GM18951 (cell line): ENCODE data around the gene CAPN9.
"Not testable (repeated sequence)": the region's sequence is repeated elsewhere in the genome, so short reads cannot be mapped to it uniquely, and the experiment has no call there.

Experiments used
- POLR2A ChIP-seq: IDR thresholded peaks from 4 replicates; pipeline ENCODE4 v1.6.1; 2011; ENCODE audit warnings: mild to moderate bottlenecking; ENCODE audit not compliant: insufficient read length, insufficient read depth; ENCODE audit errors: extremely low read depth
- in situ Hi-C: fragments of 300-500 bp; cut with MboI; formaldehyde crosslinking; loops from one replicate; pipeline ENCODE4 v1.12.0; 2022; ENCODE audit warnings: low sequenced_read_pairs, mixed read lengths, inconsistent platforms; ENCODE audit not compliant: unreplicated experiment

CAPN9 gene, protein sequence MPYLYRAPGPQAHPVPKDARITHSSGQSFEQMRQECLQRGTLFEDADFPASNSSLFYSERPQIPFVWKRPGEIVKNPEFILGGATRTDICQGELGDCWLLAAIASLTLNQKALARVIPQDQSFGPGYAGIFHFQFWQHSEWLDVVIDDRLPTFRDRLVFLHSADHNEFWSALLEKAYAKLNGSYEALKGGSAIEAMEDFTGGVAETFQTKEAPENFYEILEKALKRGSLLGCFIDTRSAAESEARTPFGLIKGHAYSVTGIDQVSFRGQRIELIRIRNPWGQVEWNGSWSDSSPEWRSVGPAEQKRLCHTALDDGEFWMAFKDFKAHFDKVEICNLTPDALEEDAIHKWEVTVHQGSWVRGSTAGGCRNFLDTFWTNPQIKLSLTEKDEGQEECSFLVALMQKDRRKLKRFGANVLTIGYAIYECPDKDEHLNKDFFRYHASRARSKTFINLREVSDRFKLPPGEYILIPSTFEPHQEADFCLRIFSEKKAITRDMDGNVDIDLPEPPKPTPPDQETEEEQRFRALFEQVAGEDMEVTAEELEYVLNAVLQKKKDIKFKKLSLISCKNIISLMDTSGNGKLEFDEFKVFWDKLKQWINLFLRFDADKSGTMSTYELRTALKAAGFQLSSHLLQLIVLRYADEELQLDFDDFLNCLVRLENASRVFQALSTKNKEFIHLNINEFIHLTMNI

DNA sequence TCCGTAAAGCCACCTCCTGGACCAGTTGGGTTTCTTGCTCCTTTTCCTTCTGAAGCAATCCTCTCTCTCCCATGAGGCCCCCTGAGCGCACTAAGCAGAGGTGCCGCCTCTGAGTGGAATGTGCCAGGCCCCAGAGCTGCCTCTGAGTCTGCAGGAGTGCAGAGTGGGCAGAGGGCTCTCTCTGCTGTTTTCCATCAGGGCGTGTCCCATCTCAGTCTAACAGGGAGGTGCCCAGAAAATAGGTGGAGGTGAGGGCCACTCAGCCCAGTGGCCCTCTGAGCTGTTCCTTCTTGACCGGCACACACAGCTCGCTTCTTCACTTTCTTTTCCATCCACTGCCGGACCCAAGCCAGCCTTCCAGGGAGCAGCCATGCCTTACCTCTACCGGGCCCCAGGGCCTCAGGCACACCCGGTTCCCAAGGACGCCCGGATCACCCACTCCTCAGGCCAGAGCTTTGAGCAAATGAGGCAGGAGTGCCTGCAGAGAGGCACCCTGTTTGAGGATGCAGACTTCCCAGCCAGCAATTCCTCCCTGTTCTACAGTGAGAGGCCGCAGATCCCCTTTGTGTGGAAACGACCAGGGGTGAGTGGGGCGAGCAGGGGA is at the start of gene CAPN9:
TSS of gene CAPN9 (plus strand) at position 262 of the 604 bp plus-strand sequence. CDS start at position 371, 109 bp downstream.
- in situ Hi-C loops = no loop called here
- TF ChIP-seq POLR2A = no peak

DNA sequence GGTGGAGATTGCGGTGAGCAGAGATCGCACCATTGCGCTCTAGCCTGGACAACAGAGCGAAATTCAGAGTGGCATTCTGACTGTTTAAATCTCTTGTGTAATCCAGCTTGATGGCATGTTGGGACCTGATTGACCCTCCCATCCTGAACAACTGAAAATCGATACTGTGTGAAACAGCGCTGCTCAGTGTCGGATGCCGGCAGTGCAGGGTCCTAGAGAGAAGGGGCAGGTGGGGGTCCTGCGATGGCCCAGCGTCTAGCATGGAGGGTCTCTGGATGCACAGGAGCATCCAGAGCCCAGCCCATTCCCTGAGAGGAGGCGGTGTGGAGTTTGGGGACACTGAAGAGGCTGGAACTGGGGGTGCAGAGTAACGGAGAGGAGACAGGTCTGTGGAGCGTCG is 49.1 kb upstream of the CAPN9 start:
- in situ Hi-C loops = no loop called here
- TF ChIP-seq POLR2A = no peak

DNA sequence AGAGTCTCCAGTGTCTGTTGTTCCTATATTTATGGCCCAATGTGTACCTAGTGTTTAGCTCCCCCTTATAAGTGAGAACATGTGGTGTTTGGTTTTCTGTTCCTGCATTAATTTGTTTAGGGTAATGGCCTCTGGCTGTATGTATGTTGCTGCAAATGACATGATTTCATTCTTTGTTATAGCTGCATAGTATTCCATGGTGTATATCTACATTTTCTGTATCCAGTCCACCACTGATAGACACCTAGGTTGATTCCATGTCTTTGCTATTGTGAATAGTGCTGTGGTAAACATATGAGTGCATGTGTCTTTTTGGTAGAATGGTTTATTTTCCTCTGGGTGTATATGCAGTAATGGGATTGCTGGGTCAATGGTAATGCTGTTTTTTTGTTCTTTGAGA is 48.2 kb upstream of the CAPN9 start:
- in situ Hi-C loops = not testable (repeated sequence)

DNA sequence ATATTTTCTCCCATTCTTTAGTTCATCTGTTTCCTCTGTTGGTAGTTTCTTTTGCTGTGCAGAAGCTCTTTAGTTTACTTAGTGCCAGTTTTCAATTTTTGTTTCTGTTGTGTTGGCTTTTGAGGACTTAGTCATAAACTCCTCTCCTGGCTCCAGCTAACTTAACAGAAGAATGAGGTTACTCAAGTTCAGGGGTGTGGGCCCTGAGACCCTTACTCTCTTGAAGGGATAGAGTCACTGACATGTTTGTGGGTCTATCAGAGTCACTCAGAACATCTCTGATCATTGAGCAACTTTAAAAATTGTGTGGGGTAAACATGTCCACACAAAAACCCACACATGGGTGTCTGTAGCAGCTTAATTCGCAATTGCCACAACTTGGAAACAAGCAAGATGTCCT is 47.5 kb upstream of the CAPN9 start:
- TF ChIP-seq POLR2A = no peak
- in situ Hi-C loops = no loop called here

DNA sequence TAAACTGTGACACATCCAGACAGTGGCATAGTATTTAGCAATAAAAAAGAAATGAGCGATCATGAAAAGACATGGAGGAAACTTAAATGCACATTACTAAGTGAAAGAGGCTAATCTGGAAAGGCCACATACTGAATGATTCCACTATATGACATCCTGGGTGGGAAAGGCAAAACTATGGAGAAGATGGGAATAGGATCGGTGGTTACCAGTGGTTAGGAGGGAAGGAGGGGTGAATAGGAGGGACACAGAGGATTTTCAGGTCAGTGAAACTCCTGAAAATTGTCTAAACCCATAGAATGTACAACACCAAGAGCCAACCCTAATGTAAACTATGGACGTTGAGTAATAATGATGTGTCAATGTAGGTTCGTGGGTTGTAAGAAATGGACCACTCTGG is 47.1 kb upstream of the CAPN9 start:
- TF ChIP-seq POLR2A = no peak
- in situ Hi-C loops = no loop called here

DNA sequence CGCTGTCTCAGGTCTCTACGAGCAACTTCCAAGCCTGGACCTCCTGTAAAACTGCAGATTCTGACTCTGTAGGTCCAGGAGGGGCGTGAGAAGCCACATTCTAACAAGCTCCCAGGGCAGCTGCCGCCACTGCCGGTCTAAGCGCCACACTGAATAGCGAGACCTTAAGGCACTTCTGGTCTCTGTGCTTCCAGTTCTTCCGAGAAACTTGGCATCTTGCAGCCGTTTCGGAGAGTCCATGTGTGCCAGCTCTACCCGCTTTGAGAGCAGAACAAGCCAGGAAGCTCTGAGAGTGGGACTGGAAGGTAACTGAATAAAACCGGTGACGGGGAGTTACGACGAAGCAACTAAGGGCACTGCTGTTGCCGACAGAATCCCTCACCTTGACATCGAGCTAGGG is 45.8 kb upstream of the CAPN9 start:
- in situ Hi-C loops = no loop called here
- no peak for TF ChIP-seq POLR2A

DNA sequence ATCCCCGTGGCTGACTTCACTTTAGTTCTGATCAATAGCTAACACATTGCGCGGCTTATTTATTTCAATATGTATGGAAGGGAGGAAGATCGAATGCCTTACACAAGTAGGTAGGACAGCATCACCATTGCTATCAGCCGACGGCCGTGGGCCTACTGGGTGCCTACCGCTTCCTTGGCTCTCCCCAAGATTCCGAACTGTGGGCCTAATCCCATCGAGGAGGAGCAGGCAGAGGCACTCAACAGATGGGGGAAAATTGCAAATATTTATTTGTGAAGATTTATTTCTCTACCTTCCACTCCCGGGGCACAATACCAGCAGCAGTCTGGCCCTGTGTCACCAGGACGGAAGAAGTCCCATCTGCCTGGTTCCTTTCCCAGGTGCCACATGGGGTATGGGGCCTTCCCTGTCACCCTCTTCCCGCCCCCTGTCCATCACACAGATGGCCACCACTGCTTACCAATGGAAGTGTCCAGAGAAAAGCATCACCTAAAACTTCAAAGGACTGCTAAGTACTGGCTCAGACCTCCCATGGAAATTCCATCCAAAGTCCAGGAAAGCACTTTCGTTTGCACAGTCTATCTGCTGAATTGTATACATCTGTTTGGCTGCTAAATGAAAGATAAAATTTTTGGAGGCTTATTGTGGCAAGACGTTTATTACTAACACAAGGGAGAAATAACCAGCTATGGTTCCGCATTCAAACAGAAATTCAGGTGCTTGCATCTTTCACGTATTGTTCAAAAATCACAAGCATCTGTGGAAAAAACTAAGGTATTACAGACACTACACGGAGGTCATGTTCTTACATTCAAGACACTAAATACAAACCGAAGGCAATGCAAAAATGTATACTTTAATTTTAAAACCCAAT is 45.1 kb upstream of the CAPN9 start:
- TF ChIP-seq POLR2A = no peak
- in situ Hi-C loops = no loop called here

DNA sequence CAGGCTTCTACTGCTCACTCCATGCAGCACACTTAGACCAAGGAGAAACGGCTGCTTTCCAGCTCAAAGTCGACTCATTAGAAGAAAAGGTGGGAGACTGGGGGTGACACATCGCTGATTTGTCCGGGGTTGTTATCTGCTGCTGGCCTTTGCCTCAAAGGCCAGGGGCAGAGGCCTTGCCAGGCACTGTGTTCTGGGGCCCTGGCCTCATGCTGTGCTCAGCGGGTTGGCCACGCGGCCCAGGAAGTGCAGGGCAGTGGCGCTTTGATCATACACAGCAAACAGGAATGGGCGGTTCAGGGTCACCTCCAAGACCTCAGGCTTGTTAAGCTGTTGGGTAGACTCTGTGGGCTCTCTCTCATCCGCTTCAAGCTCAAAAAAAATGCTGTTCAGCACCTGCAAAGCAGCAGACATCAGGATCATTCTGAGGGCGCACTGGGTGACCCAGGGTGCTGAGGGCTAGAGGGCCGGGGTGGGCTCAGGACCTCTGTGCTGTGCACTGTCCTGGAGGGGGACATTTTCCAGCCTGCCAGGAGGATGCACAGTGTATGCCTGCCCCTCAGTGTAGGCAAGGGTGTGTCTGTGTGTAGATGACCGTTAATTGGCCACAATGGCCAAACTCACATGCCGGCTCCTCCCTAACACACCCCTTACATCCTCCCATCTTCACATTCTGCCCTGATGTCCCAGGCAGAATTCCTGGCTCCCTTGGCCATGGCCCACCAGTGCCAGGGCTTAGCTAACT is 44.1 kb upstream of the CAPN9 start:
- in situ Hi-C loops = no loop called here

DNA sequence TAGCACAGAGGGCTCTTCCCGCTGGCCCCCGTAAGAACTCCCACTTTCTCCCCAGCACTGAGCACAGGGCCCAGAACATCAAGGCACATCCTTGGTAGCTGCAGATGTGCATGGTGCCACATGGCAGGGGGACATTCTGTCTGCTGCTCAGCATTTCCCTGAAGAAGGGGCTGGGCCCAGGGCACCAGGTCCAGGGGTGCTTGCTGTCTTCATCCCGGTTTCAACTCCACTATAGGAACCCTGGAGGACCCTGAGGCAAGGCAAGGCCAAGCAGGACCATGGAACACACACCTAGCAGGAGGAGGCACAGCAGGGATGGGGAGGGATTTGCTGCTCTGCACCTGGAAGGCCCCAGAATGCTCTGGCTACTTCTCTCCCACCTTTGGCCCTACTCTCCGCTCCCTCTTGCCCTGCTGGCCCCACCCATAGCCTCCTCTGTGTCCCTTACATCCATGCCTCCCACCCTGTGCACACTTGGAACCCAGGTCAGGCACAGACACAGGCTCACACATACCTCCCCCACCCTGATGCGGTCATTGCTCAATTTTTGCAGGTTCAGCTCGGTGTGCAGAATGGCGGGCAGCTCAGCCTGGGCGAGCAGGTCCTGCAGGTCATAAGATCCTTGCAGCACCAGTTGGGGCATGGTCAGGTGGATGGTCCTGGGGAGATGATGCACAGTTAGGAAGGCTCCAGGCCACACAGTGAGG is 43.4 kb upstream of the CAPN9 start:
- in situ Hi-C loops = no loop called here
- no peak for TF ChIP-seq POLR2A

More for the DNA sequence above, 44.1 kb upstream of the CAPN9 start:
- no peak for TF ChIP-seq POLR2A

DNA sequence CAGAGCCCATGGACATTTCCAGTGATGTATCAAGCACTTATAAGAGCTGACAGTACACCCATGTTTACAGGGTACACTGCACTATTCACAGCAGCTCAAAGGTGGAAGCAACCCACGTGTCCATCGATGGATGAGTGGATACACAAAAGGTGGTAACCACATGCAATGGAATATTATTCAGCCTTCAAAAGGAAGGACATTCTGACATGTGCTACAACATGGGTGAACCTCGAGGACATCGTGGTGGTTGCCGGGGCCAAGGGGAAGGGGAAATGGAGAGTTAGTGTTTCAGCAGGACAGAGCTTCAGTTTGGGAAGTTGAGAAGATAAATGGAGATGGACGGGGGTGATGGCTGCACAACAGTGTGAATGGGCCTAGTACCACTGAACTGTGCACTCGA is 42.4 kb upstream of the CAPN9 start:
- TF ChIP-seq POLR2A = no peak
- in situ Hi-C loops = no loop called here

DNA sequence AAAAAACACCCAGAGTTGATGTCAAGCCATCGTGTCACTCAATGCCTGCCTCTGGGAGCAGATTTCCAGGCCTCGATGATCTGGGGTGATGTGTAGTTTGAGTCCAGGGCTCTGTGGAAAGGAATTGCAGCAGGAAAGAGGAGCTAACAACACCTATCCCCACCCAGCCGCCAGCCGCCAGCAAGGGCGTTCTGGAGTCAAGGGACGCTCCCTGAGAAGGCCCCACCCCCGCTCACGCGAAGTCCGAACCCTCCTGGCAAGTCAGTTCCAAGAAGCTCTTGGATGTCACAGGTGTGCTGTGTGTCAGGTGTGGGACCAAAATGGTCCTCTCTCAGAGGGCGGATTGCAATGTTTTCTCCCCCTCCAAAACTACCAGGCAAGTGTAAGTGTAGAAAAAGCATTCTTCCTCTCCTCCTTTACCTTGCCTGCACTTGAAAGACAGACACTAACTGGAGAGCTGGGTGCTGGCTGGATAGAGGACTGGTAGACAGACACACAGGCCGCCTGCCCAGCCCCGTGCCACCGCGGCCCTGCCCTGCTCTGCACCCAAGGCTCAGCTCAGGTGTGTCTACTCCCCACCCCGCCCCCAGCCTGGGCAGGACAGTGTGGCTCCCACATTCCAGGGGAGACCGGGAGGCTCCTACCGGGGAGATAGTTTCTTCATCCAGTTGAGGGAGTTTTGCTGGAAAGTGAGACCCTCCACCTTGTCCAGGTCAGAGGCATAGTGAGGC is 41.7 kb upstream of the CAPN9 start:
- TF ChIP-seq POLR2A = no peak
- in situ Hi-C loops = no loop called here
